Activated naive CD8-positive, alpha-beta T cell treated with anti-CD3 and anti-CD28 coated beads, Interleukin-2, amount 50 U/mL, for 24 hours (primary cell): Measurements from ENCODE around the gene MYO19.
"Not testable (repeated sequence)": the region's sequence is repeated elsewhere in the genome, so short reads cannot be mapped to it uniquely, and the experiment has no call there.

Experiments
- ATAC-seq: fragments of 150-1000 bp; cut with Tn5 transposase; one replicate; pipeline ENCODE4 v1.10.0; 2021
- DNase-seq: peaks from one replicate; pipeline ENCODE4 v3.0.0; 2021
- H3K27ac Mint-ChIP-seq: one replicate; pipeline ENCODE4 v1.8.0; 2021; ENCODE audit warnings: mild to moderate bottlenecking, mixed read lengths
- H3K27me3 Mint-ChIP-seq: one replicate; pipeline ENCODE4 v1.8.0; 2021; ENCODE audit warnings: mixed read lengths
- H3K36me3 Mint-ChIP-seq: one replicate; pipeline ENCODE4 v1.8.0; 2021; ENCODE audit warnings: low read depth, mixed read lengths
- H3K4me1 Mint-ChIP-seq: one replicate; pipeline ENCODE4 v1.8.0; 2021; ENCODE audit warnings: mixed read lengths
- H3K4me3 Mint-ChIP-seq: one replicate; pipeline ENCODE4 v1.8.0; 2021; ENCODE audit warnings: mild to moderate bottlenecking, moderate library complexity, mixed read lengths
- H3K9me3 Mint-ChIP-seq: one replicate; pipeline ENCODE4 v1.8.0; 2021; ENCODE audit warnings: mixed read lengths

The MYO19 gene

DNA sequence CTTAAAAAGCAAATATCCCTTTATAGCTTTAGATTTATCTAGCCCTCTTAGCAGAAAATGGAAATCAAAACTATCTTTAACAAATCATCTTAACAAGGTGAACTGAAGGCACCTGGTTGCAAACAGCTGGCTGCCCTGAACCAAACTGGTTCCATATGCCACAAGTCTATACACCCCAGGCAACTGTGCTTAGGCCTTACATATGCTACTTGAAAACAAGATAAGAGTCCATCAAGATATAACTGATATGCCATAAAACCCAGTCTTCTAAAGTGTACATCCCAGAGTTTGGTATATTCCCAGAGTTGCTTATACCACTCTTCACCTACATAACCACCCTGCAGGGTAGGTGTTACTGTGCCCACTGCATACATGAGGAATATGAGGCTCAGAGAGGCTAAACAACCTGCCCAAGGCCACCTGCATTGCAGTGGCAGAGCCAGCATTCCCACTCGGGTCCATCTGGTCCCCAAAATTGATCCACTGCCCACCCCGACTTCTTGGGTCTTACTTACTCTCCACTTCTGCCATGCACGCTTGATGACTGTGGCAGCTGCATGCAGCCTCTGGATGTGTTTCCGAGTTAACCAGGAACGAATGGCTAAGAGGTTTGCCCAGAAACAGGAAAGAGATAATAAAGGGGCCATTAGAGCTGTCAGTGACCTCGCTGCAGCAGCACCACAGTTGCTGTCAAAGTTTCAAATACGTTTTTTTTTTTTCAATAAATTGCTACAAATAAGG is 35.9 kb downstream of the MYO19 start:
- Mint-ChIP-seq H3K4me3 (no peak overlapping the region), H3K27ac (peak overlapping the region; percentile 42), H3K27me3 (no peaks in the 10 kb centered on the region), H3K36me3 (peaks cover 50% of the 10 kb centered on the region), H3K9me3 (no peaks in the 10 kb centered on the region), H3K4me1 (peaks cover 2% of the 10 kb centered on the region)
- DNase-seq (no peak), ATAC-seq (no peak)

DNA sequence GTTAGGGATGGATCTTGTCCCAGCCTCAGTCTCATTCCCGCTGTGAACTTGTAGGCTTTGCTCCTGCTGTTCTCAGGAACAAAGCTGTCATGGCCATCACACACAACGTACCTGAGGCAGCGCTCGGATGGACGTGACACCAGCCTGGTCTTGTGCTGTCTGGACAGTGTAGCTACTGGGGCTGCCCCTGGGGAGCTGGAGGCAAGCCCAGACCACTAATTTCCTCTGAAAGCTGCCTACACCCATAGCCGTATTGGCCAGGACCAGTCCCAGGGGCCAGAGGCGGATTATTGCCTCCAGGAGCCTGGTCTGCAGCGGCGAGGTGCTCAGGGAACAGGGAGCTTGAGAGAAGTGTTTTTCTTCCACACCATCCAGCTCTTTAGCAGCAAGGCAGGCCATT is 36.5 kb downstream of the MYO19 start:
- H3K4me1 Mint-ChIP-seq: peaks cover 2% of the 10 kb centered on the region
- no peak overlapping the region for H3K4me3 Mint-ChIP-seq
- no peak for DNase-seq
- H3K27me3 Mint-ChIP-seq: no peaks in the 10 kb centered on the region
- H3K36me3 Mint-ChIP-seq: peaks cover 47% of the 10 kb centered on the region
- no peak overlapping the region for H3K27ac Mint-ChIP-seq
- H3K9me3 Mint-ChIP-seq: no peaks in the 10 kb centered on the region
- ATAC-seq: no peak

DNA sequence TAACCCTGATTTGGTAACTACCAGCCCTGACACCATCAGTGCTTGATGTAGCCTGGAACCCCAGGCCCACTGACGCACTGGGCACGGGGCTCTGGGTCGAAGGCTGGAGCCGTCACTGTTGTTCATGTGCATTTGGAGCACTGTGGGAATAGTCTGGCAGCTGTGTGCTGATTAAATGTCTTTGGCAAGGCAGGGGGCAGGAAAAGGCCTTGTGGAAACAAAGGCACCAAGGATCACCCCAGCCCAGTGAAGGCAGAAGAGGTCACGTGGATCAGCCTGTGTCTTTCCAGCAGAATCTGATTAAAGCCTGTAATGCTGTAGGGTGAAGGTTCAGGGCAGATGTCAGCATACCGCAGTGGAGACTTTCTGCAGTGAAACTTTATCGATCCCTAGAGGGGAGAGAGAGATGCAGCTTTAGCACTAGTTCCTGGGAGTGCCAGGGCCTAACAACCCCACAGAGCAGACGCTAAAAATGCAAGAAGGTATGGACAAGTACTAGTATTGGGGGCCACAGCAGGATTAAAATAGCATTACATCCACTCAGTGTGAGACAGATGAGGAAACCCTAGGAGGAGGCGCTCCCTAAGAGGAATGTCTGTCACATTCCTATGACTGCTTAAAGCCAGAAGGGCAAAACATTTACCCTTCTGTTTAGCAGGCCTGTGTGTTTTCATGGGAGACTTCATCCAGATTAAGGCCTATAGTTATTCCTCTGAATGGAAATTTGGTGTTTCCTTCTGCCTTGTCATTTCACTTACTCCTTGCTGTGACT is 38.5 kb downstream of the MYO19 start:
- H3K4me3 Mint-ChIP-seq: no peak overlapping the region
- H3K4me1 Mint-ChIP-seq: peaks cover 12% of the 10 kb centered on the region
- ATAC-seq (no peak), DNase-seq (no peak)
- peaks cover 51% of the 10 kb centered on the region for H3K36me3 Mint-ChIP-seq
- no peak overlapping the region for H3K27ac Mint-ChIP-seq
- H3K27me3 Mint-ChIP-seq: no peaks in the 10 kb centered on the region
- no peaks in the 10 kb centered on the region for H3K9me3 Mint-ChIP-seq

DNA sequence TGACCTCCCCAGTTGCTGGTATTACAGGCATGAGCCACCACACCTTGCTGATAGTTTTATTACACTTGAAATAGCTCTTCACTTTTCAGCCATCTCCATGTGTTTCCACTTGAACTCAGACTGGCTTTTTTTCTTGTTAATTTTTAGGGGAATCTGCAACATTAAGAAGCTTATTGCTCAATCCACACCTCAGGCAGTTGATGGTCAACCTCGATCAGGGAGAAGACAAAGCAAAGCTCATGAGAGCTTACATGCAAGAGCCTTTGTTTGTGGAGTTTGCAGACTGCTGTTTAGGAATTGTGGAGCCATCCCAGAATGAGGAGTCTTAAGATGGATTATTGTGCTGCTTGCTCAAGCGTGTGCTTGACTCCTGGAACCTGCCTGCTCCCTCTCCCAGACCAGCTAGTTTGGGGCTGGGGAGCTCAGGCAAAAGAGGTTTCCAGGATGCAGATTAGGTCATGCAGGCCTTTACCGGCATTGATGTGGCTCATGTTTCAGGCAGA is 39.5 kb downstream of the MYO19 start:
- Mint-ChIP-seq H3K27me3 (no peaks in the 10 kb centered on the region), H3K4me3 (no peak overlapping the region), H3K9me3 (no peaks in the 10 kb centered on the region), H3K4me1 (peaks cover 14% of the 10 kb centered on the region), H3K27ac (peak overlapping the region; percentile 55), H3K36me3 (peaks cover 52% of the 10 kb centered on the region)
- DNase-seq: no peak
- ATAC-seq: no peak

DNA sequence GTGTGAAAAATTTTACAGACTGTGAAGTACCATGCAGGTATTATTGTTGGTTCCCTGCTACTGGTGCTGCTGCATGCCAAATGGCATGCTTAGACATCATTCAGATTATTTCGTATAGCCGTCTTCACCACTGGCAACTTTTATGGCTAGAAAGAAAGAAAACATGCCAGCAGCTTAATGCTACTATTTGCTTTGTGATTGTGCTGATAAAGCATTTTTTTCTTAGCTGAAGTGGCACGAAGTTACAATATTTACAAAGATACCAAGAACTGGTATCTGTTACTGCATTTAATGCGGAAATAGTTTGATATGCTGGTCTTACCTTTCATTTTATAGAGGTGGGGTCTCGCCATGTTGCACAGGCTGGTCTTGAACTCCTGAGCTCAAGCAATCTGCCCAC is 40.0 kb downstream of the MYO19 start:
- no peak overlapping the region for H3K4me3 Mint-ChIP-seq
- H3K4me1 Mint-ChIP-seq: peaks cover 18% of the 10 kb centered on the region
- peaks cover 55% of the 10 kb centered on the region for H3K36me3 Mint-ChIP-seq
- H3K9me3 Mint-ChIP-seq: no peaks in the 10 kb centered on the region
- no peaks in the 10 kb centered on the region for H3K27me3 Mint-ChIP-seq
- ATAC-seq: no peak
- H3K27ac Mint-ChIP-seq: no peak overlapping the region
- DNase-seq: no peak

DNA sequence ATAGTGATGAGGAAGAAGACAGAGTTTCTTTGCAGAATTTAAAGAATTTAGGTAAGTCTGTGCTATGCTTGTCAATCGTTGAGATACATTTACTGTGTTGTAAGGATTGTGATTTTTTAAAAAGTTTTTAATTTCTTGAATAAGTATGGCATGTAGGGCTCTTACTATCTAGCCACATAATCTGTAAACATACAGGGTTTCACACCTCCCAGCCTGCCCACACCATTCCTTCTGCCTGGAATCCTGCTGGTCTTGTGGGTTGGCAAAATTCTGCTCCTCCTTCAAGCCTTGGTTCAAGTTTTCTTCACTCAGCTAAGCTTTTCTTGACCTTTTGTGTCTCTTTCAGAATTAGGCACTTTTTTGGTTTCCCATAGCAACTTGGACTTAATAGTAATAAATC is 40.7 kb downstream of the MYO19 start:
- no peaks in the 10 kb centered on the region for H3K9me3 Mint-ChIP-seq
- peaks cover 24% of the 10 kb centered on the region for H3K4me1 Mint-ChIP-seq
- peaks cover 57% of the 10 kb centered on the region for H3K36me3 Mint-ChIP-seq
- ATAC-seq (no peak), DNase-seq (no peak)
- no peak overlapping the region for H3K4me3 Mint-ChIP-seq
- peak overlapping the region; percentile 15 for H3K27ac Mint-ChIP-seq
- no peaks in the 10 kb centered on the region for H3K27me3 Mint-ChIP-seq

DNA sequence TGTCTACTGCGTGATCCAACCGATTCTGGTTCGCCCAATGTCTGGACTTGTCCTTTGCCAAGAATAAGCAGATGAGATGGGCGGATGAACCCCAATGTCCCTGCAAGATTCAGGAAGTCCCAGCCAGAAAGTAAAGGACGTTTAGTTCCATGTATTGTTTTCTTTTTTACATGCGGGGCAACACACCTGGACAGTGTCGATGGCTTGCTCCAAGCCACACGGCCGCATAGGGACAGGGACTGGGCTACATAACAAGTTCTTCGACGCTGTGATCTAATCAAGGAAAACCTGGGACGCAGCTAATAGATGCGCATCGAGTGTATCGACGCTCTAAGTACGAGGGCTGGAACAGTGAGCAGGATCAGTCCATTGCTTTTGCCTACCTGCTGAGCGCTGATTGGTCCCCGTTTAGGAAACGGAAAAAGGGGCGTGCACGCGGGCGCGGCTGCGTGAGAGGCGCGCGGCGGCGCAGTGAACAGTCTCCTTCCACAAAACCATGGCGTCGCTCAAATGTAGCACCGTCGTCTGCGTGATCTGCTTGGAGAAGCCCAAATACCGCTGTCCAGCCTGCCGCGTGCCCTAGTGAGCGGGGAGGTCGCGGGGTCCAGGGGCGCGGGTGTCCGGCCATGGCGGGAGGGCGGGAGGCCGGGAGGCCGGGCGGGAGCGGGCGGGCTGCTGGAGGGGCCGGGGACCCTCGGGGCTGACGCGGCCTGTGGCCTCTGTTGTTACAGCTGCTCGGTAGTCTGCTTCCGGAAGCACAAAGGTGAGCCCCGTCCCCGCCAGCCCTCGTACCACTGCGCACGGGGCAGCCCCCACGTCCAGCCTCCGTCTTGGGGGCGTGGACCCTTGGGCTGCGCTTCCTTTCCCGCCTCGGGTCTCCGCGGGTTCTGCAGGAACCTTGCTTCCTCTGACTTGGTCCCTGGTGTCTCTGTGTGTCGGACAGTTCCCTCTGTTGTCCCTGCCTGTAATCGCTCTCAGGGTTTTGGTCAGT is 48.2 kb downstream of the MYO19 start, which contains the start of gene ZNHIT3:
ZNHIT3 (plus strand) TSS at position 478 of the 991 bp plus-strand sequence; CDS start at position 497, 19 bp downstream.
- Mint-ChIP-seq H3K27ac (peak within 1 kb of the TSS; percentile 99), H3K36me3 (peaks cover 30% of the 10 kb centered on the region), H3K9me3 (no peaks in the 10 kb centered on the region), H3K4me1 (peaks cover 57% of the 10 kb centered on the region), H3K4me3 (peak within 1 kb of the TSS; percentile 97), H3K27me3 (peaks cover 14% of the 10 kb centered on the region)
- ATAC-seq: peak; percentile 91
- DNase-seq: peak; percentile 90

DNA sequence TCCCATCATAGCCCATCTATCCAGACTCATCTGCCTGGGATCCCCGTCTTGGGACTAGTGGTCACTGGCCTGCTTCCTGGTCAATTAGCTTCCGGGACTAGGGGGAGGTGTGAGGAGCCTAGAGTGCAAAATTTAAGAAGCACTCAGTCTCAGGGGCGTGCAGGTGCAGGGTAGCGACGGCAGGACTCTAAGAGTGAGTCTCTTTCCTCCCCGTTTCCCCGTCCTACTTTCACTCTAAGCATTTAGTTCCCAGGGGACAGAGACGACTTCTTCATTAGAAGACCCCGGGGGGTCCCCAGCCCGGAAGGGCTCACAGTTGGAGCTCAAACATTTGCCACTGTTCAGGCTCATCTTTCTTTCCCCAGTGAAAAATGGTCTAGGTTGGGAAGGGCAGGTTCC is 48.9 kb downstream of the MYO19 start:
- ATAC-seq (no peak), DNase-seq (peak; percentile 10)
- Mint-ChIP-seq H3K36me3 (peaks cover 24% of the 10 kb centered on the region), H3K27me3 (peaks cover 18% of the 10 kb centered on the region), H3K27ac (peak overlapping the region; percentile 99), H3K4me1 (peaks cover 53% of the 10 kb centered on the region), H3K9me3 (no peaks in the 10 kb centered on the region), H3K4me3 (peak overlapping the region; percentile 97)

DNA sequence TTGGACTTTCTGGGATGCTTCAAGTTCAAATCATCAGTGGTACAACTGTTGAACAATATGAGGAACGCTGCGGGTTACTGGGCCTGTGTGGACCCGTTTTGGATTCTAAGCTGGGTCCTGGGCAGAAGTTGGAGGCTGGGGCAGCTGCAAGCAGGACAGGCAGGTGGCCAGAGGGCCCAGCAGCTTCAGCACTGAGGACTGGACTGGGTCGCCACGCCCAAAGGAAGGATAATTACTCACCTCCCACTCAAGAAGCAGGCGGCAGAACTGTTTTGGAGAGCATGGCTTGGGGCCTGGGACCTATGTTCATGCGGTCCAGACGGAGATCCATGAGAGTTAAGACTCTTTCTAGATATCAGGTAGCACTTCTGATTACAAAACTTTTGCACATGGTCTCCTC is 49.6 kb downstream of the MYO19 start:
- H3K9me3 Mint-ChIP-seq: no peaks in the 10 kb centered on the region
- no peak overlapping the region for H3K27ac Mint-ChIP-seq
- peaks cover 22% of the 10 kb centered on the region for H3K27me3 Mint-ChIP-seq
- peaks cover 50% of the 10 kb centered on the region for H3K4me1 Mint-ChIP-seq
- no peak for DNase-seq
- peak overlapping the region; percentile 97 for H3K4me3 Mint-ChIP-seq
- H3K36me3 Mint-ChIP-seq: peaks cover 21% of the 10 kb centered on the region
- ATAC-seq: no peak

DNA sequence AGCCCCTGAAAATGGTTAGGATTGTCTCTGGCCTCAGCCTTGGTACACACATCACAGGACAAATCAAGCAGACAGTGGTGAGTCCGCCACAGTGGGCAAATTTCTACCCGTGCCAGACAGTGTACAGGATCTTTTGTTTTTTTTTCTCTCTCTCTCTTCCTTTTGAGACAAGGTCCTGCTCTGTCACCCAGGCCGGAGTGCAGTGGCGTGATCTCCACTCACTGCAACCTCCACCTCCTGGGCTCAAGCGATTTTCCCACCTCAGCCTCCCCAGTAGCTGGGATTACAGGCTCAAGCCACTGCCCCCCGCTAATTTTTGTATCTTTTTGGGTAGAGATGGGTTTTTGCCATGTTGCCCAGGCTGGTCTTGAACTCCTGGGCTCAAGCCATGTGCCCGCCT is 50.6 kb downstream of the MYO19 start:
- H3K4me3 Mint-ChIP-seq, DNase-seq, H3K27ac Mint-ChIP-seq, H3K9me3 Mint-ChIP-seq, ATAC-seq: not testable (repeated sequence)
- H3K27me3 Mint-ChIP-seq: peaks cover 28% of the 10 kb centered on the region
- H3K4me1 Mint-ChIP-seq: peaks cover 42% of the 10 kb centered on the region
- peaks cover 13% of the 10 kb centered on the region for H3K36me3 Mint-ChIP-seq

DNA sequence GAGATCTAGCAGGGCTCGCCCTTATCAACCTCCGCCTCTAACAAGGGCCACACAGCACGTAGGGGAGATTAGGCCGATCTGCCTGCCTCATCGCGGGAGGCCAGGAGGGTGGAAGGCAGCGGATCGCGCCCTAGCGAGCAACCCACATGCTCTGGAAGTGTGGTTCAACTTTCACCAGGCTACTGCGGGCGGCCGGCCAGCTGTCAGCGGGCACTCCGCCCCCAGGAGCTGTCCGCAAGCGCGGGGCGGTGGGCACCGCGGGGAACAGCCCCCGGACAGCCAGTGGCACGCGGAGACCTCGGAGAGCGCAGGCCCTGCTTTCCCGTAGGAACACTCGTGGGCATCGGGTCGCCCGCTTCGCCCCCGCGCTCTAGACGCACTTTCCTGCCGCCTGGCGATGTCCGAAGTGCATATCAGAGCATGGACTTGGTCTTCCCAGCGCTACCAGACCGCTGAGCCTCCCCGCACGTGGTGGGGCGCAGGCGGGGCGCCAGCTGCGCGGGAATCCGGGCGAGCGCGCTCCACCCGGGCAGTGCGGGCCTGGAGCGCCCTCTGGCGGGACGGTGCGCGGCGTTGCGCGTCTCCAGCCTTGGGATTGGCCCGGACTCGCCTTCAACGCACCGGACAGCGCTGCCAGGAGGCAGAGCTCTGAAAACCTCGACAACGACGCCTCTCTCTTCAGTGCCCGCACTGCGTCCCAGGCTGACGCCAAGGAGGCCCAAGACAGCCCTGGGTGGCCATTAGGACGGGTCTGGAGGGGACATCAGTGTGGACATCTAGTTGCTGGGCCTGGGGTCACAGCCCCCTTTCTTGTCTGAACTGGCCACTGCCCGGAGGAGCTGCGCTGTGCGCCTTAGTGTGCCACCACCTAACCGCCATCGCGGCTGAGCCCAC is 51.8 kb downstream of the MYO19 start:
- Mint-ChIP-seq H3K27me3 (peaks cover 35% of the 10 kb centered on the region), H3K4me1 (peaks cover 36% of the 10 kb centered on the region), H3K9me3 (no peaks in the 10 kb centered on the region), H3K4me3 (peak overlapping the region; percentile 38), H3K36me3 (peaks cover 7% of the 10 kb centered on the region), H3K27ac (peak overlapping the region; percentile 42)
- ATAC-seq (peak; percentile 74), DNase-seq (peak; percentile 91)

DNA sequence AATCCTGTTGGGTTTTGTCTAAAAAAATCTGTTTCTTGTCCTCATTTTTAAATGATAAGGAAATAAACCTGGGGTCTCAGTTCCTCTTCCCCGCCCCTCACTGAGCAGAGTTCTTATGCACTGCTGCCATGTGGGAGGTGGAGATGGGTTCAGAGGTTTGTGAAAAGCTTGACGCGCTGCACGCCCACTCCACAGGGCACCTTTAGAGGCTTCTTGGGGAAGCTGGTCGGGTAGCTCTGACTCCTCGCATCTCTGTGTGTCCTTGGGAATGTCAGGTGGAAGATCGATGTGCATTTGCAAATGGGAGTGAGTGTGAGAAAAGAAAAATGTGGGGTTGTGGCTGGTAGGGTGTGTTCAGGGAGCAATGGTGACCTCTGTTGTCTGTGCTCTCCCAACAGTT is 52.8 kb downstream of the MYO19 start:
- Mint-ChIP-seq H3K36me3 (peaks cover 5% of the 10 kb centered on the region), H3K9me3 (no peaks in the 10 kb centered on the region), H3K4me3 (no peak overlapping the region), H3K27ac (no peak overlapping the region), H3K4me1 (peaks cover 27% of the 10 kb centered on the region), H3K27me3 (peaks cover 43% of the 10 kb centered on the region)
- ATAC-seq (no peak), DNase-seq (no peak)

DNA sequence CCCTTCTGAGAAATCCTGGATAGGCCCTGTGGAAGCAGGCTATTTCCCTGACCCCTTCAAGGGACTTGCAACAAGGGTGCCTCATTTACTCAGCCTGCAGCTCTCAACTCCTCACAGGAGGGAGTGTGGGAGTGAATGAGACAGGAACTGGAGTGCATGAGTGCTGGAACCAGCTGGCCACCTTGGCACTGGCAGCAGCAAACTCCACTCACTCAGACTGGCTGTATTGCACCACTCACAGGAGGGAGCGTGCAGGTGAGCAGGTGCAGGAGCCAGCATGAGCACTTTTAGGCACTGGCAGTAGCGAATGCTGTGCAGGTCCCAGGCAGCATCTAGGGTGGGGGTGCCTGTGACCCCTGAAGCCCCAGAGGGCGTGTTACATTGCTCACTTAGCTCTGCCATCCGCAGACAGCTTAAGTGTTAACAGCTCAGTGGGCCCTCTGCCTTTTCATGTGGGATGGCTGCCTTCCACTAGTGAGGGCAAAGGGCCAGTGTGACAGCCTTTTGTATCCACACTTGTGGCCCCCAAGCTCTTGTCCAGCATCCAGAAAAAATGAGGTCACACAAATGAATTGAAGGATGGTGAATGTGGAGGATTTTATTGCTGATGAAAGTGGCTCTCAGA is 59.2 kb downstream of the MYO19 start:
- no peak for DNase-seq
- H3K4me1 Mint-ChIP-seq: no peaks in the 10 kb centered on the region
- H3K27ac Mint-ChIP-seq: no peak overlapping the region
- ATAC-seq: no peak
- no peak overlapping the region for H3K4me3 Mint-ChIP-seq
- no peaks in the 10 kb centered on the region for H3K36me3 Mint-ChIP-seq
- no peaks in the 10 kb centered on the region for H3K9me3 Mint-ChIP-seq
- H3K27me3 Mint-ChIP-seq: peaks cover 32% of the 10 kb centered on the region
